Lower lobe of right lung (tissue), 2 donors: ENCODE results near the gene PPP1R12B. TPM values are rescaled to one million over a fixed set of nuclear protein-coding genes. Genes with fewer than 3 reads are reported as not detected.
"Not testable (repeated sequence)": the region's sequence is repeated elsewhere in the genome, so short reads cannot be mapped to it uniquely, and the experiment has no call there.

Source experiments
- ATAC-seq, 2 donors: fragments of 200-7000 bp; cut with Tn5 transposase; one replicate each; pipeline ENCODE4 v1.9.1; 2020 to 2022; ENCODE audit warnings: mild to moderate bottlenecking in 2 of 2, moderate library complexity in 2 of 2
- DNase-seq: peaks from one replicate; pipeline ENCODE4 v3.0.0-alpha.2; 2020
- H3K27ac ChIP-seq: fragments of 200-600 bp; one replicate; pipeline ENCODE4 v1.8.0; 2022
- H3K27me3 ChIP-seq: fragments of 200-600 bp; one replicate; pipeline ENCODE4 v1.8.0; 2022; ENCODE audit warnings: low read depth
- H3K36me3 ChIP-seq: fragments of 200-600 bp; one replicate; pipeline ENCODE4 v1.8.0; 2022; ENCODE audit warnings: mild to moderate bottlenecking
- H3K4me1 ChIP-seq: fragments of 200-600 bp; one replicate; pipeline ENCODE4 v1.8.0; 2022
- H3K4me3 ChIP-seq: fragments of 200-600 bp; one replicate; pipeline ENCODE4 v1.8.0; 2022; ENCODE audit warnings: mild to moderate bottlenecking
- H3K9me3 ChIP-seq: fragments of 200-600 bp; one replicate; pipeline ENCODE4 v1.8.0; 2022
- CTCF ChIP-seq: fragments of 200-600 bp; IDR thresholded peaks from one replicate; pipeline ENCODE4 v1.8.0; 2022; ENCODE audit warnings: antibody characterized with exemption, mild to moderate bottlenecking
- intact Hi-C: fragments of 100-400 bp; cut with DNase I; formaldehyde crosslinking; loops from one replicate; pipeline ENCODE4 v1.11.0; 2022
- total RNA-seq: library from RNA; stranded (reverse); fragmentation: NEBNext Ultra II Directional; extraction: Animal tissue kit (Norgen Biotek cat#: 25700); gene quantifications from one replicate; pipeline ENCODE4 v1.2.1, GENCODE V29; 2021
- donor health status: DM: no; HTN: yes; CAD: no; lungs with severe emphysema.

Gene PPP1R12B
- total RNA-seq, 1 donor from 2014 or later: 41.4 TPM

DNA sequence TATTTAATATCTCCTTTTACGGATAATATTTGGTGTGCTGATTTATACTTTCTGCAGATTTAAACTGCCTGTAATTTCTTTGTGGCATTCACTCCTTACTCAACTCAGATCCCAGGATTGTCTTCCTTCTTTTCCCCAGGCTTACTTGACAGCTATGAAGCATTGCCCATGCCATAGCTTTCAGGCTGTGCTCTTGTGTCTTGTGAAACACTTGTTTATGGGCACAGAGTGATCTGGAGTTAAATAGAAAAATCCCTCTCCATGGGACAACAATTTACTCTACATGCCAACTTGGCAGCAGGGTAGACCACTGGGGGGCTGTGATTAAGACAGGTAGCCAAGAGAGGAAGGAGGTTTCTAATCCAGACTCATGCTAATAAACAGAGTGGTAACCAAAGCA, 57.4 kb downstream of the PPP1R12B start:
- Histone ChIP-seq H3K27ac (no peak overlapping the region), H3K4me3 (no peak overlapping the region), H3K36me3 (no peaks in the 10 kb centered on the region), H3K9me3 (no peaks in the 10 kb centered on the region), H3K27me3 (no peaks in the 10 kb centered on the region), H3K4me1 (no peaks in the 10 kb centered on the region)
- TF ChIP-seq CTCF: no peak
- intact Hi-C loops: no loop called here
- no peak for DNase-seq
- peak in 1 of 2 donors; percentile 23 for ATAC-seq

DNA sequence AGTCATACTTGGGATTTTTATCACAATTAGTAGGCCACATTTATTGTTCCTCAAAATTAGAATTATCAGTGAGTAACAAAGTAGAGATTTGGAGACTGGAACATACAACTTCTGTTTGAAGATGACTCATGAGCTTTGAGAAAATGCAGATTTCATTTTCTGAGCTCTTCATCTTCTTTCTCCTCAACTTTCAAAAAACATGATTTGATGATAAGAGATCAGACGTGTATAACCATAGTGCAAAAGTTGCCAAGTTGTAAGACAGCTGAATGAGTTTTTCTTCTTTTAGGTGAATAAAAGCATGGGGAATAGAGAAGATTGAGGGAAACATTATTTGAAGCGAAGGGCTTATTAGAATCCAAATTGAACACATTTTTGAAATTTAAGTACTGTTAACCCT, 58.4 kb downstream of the PPP1R12B start:
- DNase-seq, H3K27ac ChIP-seq, H3K4me3 ChIP-seq, ATAC-seq, H3K36me3 ChIP-seq, H3K27me3 ChIP-seq, intact Hi-C loops, H3K9me3 ChIP-seq, H3K4me1 ChIP-seq: not testable (repeated sequence)

DNA sequence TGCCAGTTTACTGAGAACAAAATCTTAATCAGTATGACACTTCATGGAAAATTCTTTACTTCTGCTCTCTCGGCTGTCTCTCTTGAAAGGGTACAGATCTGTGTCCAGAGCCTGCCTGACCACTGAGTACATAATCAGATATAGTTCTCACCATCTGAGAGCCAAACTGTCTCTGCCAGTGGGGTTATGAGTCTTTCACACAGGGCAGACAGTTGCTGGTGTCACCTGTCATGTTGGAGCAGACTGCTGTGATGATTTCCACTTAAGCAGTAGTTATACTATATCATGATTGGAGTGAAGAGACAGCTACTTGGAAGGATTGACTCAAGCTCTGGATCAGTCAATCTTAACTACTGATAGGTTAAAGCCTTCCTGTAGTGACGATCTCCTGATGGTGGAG, 58.9 kb downstream of the PPP1R12B start:
- ATAC-seq, H3K4me1 ChIP-seq, H3K4me3 ChIP-seq, H3K27ac ChIP-seq, H3K9me3 ChIP-seq, DNase-seq, intact Hi-C loops, H3K27me3 ChIP-seq, H3K36me3 ChIP-seq: not testable (repeated sequence)

GRCh38 chr1:202410251-202410650, 61.8 kb downstream of the PPP1R12B start:
- DNase-seq, H3K27me3 ChIP-seq, H3K4me3 ChIP-seq, H3K36me3 ChIP-seq, H3K4me1 ChIP-seq, H3K27ac ChIP-seq, ATAC-seq, H3K9me3 ChIP-seq, intact Hi-C loops: not testable (repeated sequence)

- H3K9me3 ChIP-seq, H3K27ac ChIP-seq, H3K4me3 ChIP-seq, H3K4me1 ChIP-seq, intact Hi-C loops, ATAC-seq, H3K27me3 ChIP-seq, DNase-seq, H3K36me3 ChIP-seq: not testable (repeated sequence)
Measured at GRCh38 chr1:202410854-202411357, 62.4 kb downstream of the PPP1R12B start.

DNA sequence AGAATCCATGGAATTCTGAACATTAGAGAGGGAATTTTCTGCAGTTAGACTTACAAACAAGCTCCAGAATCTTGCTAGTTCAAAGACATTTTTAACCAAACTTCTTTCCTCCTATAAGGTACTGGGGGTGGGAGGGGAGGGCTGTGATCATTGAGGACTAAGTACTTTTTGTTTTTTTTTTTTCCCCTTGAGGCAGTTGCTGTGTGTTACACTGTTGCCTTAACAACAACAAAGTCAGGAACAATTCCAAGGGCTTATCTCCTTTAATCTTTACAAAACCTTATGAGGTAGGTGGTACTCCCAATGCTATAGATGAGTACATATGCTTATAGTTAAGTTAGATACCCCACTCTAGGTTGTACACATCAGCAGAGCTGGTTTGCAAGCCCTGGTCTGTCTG, 62.9 kb downstream of the PPP1R12B start:
- intact Hi-C loops: no loop called here
- Histone ChIP-seq H3K4me1 (peaks cover 6% of the 10 kb centered on the region), H3K9me3 (no peaks in the 10 kb centered on the region), H3K27ac (no peak overlapping the region), H3K4me3 (no peak overlapping the region), H3K36me3 (no peaks in the 10 kb centered on the region), H3K27me3 (no peaks in the 10 kb centered on the region)
- no peak for ATAC-seq
- no peak for DNase-seq
- no peak for TF ChIP-seq CTCF

- H3K36me3 ChIP-seq, H3K27ac ChIP-seq, DNase-seq, H3K9me3 ChIP-seq, H3K27me3 ChIP-seq, H3K4me1 ChIP-seq, intact Hi-C loops, H3K4me3 ChIP-seq: not testable (repeated sequence)
- peak in 1 of 2 donors; percentile 68 for ATAC-seq
Measured at GRCh38 chr1:202412421-202412820, 63.9 kb downstream of the PPP1R12B start.

- TF ChIP-seq CTCF: no peak
- ATAC-seq (no peak), DNase-seq (no peak)
- Histone ChIP-seq H3K36me3 (no peaks in the 10 kb centered on the region), H3K27me3 (no peaks in the 10 kb centered on the region), H3K4me3 (no peak overlapping the region), H3K27ac (no peak overlapping the region), H3K9me3 (no peaks in the 10 kb centered on the region), H3K4me1 (peaks cover under 1% of the 10 kb centered on the region)
- intact Hi-C loops: no loop called here
Measured at GRCh38 chr1:202416641-202417040, 68.1 kb downstream of the PPP1R12B start.

DNA sequence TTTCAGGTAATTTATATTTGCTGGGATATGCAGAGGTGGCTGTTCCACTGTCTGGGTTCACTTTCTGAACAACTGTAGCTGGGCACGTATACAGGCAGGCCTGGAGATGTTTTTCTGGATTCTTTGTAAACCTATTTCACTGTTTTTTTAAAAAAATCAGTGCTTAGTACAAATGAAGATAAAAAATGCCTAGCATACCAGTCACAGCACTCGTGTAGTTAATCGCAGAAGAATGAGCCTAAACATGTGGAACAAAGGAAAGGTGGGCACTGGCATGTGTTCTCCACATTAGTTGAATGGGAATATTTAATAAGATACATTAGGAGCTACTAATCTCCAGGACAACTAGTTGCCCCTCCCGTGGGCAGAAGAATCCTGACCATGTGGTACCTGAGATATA, 68.6 kb downstream of the PPP1R12B start:
- H3K27ac ChIP-seq, intact Hi-C loops, H3K36me3 ChIP-seq, ATAC-seq, H3K27me3 ChIP-seq, DNase-seq, H3K4me3 ChIP-seq, H3K4me1 ChIP-seq, H3K9me3 ChIP-seq: not testable (repeated sequence)

DNA sequence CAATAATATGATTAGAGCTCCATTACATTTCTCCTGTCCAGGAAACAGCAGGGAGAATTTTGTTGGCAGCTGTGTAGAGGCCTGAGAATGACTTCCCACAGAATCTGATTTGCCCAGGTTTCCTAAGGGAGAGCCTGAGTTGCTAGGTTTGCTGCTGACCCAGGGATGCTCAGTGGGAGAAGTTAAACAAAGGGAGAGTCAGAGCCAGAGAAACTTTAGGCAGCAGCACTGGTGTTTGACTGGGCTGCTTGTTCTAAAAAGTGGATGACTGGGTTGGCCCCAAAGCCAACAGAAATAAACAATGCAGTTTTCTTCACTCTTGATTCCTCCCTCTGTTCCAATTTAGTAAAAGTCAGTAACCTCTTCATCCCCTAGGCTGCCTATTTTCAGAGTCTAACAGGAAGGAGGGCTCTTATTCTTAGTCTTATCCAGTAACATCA, 69.3 kb downstream of the PPP1R12B start:
- H3K27ac ChIP-seq, H3K4me3 ChIP-seq, intact Hi-C loops, H3K36me3 ChIP-seq, H3K9me3 ChIP-seq, H3K27me3 ChIP-seq, DNase-seq, ATAC-seq, H3K4me1 ChIP-seq: not testable (repeated sequence)

- H3K27me3 ChIP-seq, H3K9me3 ChIP-seq, H3K4me3 ChIP-seq, H3K36me3 ChIP-seq, DNase-seq, intact Hi-C loops, H3K27ac ChIP-seq, H3K4me1 ChIP-seq, ATAC-seq: not testable (repeated sequence)
Measured at GRCh38 chr1:202419731-202420130, 71.2 kb downstream of the PPP1R12B start.
